H1 (cell line): ENCODE data around the gene RBM17. TPM values are rescaled to one million over a fixed set of nuclear protein-coding genes. Genes with fewer than 3 reads are reported as not detected.

ENCODE experiments used
- CTCF ChIA-PET: fragments of 300-600 bp; sonication (Branson Sonifier 250); formaldehyde crosslinking; loops from one replicate; lab custom pipeline; 2021; ENCODE audit not compliant: partially characterized antibody; lab: Charles Lee
- POLR2A ChIA-PET: fragments of 300-600 bp; sonication (Branson Sonifier 250); formaldehyde crosslinking; loops from one replicate; lab custom pipeline; 2021; ENCODE audit warnings: inconsistent platforms; ENCODE audit not compliant: partially characterized antibody; lab: Charles Lee
- DNase-seq, 2 experiments: peaks; one replicate each; pipeline versions ENCODE4 v3.0.0 to v3.0.0-alpha.2; 2010 to 2022; ENCODE audit warnings: low spot score in 2 of 2, low read depth in 1 of 2, mixed read lengths in 1 of 2
- FAIRE-seq: peaks from 2 replicates; lab custom pipeline; 2011; peaks lifted over from hg19 to GRCh38; lab: Jason Lieb, UNC
- H2AFZ ChIP-seq: 2 replicates; pipeline ENCODE4 v1.8.1; 2012; ENCODE audit warnings: low read length, inconsistent platforms
- H2AK5ac ChIP-seq: 2 replicates; pipeline ENCODE4 v1.6.1; 2013; ENCODE audit warnings: low read depth, low read length
- H2BK120ac ChIP-seq: replicated peaks from 2 replicates; pipeline ENCODE3; 2013; ENCODE audit warnings: low read depth, low read length, inconsistent platforms
- H2BK12ac ChIP-seq: 2 replicates; pipeline ENCODE4 v1.6.1; 2013; ENCODE audit warnings: low read depth, low read length
- H2BK15ac ChIP-seq: 2 replicates; pipeline ENCODE4 v1.6.1; 2013; ENCODE audit warnings: low read length
- H2BK20ac ChIP-seq: 2 replicates; pipeline ENCODE4 v1.6.1; 2013; ENCODE audit warnings: low read length
- H2BK5ac ChIP-seq: 2 replicates; pipeline ENCODE4 v1.6.1; 2013; ENCODE audit warnings: low read depth, low read length
- H3K14ac ChIP-seq: 2 replicates; pipeline ENCODE4 v1.6.1; 2013; ENCODE audit warnings: inconsistent platforms; ENCODE audit not compliant: insufficient read length
- H3K18ac ChIP-seq: 2 replicates; pipeline ENCODE4 v1.6.1; 2013; ENCODE audit warnings: low read length; ENCODE audit errors: extremely low read depth
- H3K23ac ChIP-seq: 2 replicates; pipeline ENCODE4 v1.6.1; 2013; ENCODE audit warnings: inconsistent platforms; ENCODE audit not compliant: insufficient read length
- H3K23me2 ChIP-seq: 2 replicates; pipeline ENCODE4 v1.6.1; 2013; ENCODE audit warnings: low read depth, low read length
- H3K27ac ChIP-seq: 2 replicates; pipeline ENCODE4 v1.6.1; 2011; ENCODE audit warnings: low read depth, low read length, inconsistent platforms
- H3K27me3 ChIP-seq, 4 experiments: replicated peaks in 1 of 4; 1 replicate in 1 of 4; 2 replicates in 3 of 4; pipeline versions ENCODE4 v1.6.1 to v1.8.1; 2011 to 2013; ENCODE audit warnings: low read length in 3 of 4, mild to moderate bottlenecking in 3 of 4, inconsistent platforms in 2 of 4, mixed read lengths in 2 of 4, moderate library complexity in 1 of 4; ENCODE audit not compliant: control insufficient read depth in 3 of 4, insufficient read depth in 3 of 4; ENCODE audit errors: extremely low read depth in 1 of 4
- H3K36me3 ChIP-seq, 4 experiments: 2 replicates each; pipeline versions ENCODE4 v1.6.1 to v1.8.1; 2011 to 2013; ENCODE audit warnings: mild to moderate bottlenecking in 4 of 4, low read length in 3 of 4, moderate library complexity in 2 of 4, control low read depth in 1 of 4, inconsistent platforms in 1 of 4; ENCODE audit not compliant: insufficient read depth in 4 of 4, control insufficient read depth in 2 of 4
- H3K4ac ChIP-seq: replicated peaks from 2 replicates; pipeline ENCODE3; 2013; ENCODE audit warnings: low read length, low read depth, mixed read lengths, inconsistent platforms; ENCODE audit not compliant: insufficient read length
- H3K4me1 ChIP-seq, 4 experiments: replicated peaks in 1 of 4; 1 replicate in 1 of 4; 2 replicates in 3 of 4; pipeline versions ENCODE4 v1.6.1 to v1.8.1; 2011 to 2013; ENCODE audit warnings: low read length in 3 of 4, inconsistent platforms in 2 of 4, mixed read lengths in 1 of 4; ENCODE audit not compliant: insufficient read depth in 4 of 4, control insufficient read depth in 3 of 4
- H3K4me2 ChIP-seq, 2 experiments: 2 replicates each; pipeline versions ENCODE4 v1.6.1 to v1.8.1; 2011 to 2013; ENCODE audit warnings: low read depth in 2 of 2, low read length in 2 of 2, control low read depth in 1 of 2, inconsistent platforms in 1 of 2, mild to moderate bottlenecking in 1 of 2; ENCODE audit not compliant: insufficient read depth in 1 of 2
- H3K4me3 ChIP-seq, 4 experiments: fragments of 200-600, 300-600 bp in 1 of 4; sonication (generic), shearing (Covaris generic), sonication (Bioruptor Twin) in 1 of 4; 2 replicates each; pipeline versions ENCODE4 v1.5.1 to v1.8.1; 2011 to 2016; ENCODE audit warnings: low read length in 4 of 4, low read depth in 3 of 4, control low read depth in 2 of 4, inconsistent platforms in 2 of 4, mild to moderate bottlenecking in 2 of 4, mixed read lengths in 1 of 4, moderate library complexity in 1 of 4; ENCODE audit not compliant: insufficient read depth in 2 of 4; ENCODE audit errors: extremely low read depth in 1 of 4
- H3K56ac ChIP-seq: replicated peaks from 2 replicates; pipeline ENCODE3; 2013; ENCODE audit warnings: low read depth, mild to moderate bottlenecking, mixed read lengths, low read length, inconsistent platforms; ENCODE audit not compliant: insufficient read length
- H3K79me1 ChIP-seq: 2 replicates; pipeline ENCODE4 v1.6.1; 2013; ENCODE audit warnings: low read depth, low read length, control low read depth
- H3K79me2 ChIP-seq, 2 experiments: 2 replicates each; pipeline versions ENCODE4 v1.6.1 to v1.8.1; 2012 to 2013; ENCODE audit warnings: low read length in 2 of 2, mild to moderate bottlenecking in 2 of 2, inconsistent platforms in 1 of 2; ENCODE audit not compliant: insufficient read depth in 2 of 2, control insufficient read depth in 1 of 2
- H3K9ac ChIP-seq, 4 experiments: replicated peaks in 1 of 4; 1 replicate in 1 of 4; 2 replicates in 3 of 4; pipeline versions ENCODE4 v1.6.1 to v1.8.1; 2011 to 2013; ENCODE audit warnings: low read depth in 3 of 4, low read length in 3 of 4, control low read depth in 2 of 4, mild to moderate bottlenecking in 2 of 4, moderate library complexity in 2 of 4, inconsistent platforms in 1 of 4; ENCODE audit errors: extremely low read depth in 1 of 4
- H3K9me3 ChIP-seq, 2 experiments: 2 replicates each; pipeline versions ENCODE4 v1.6.1 to v1.8.1; 2012 to 2013; ENCODE audit warnings: mild to moderate bottlenecking in 2 of 2, moderate library complexity in 2 of 2, control low read depth in 1 of 2, inconsistent platforms in 1 of 2, low read depth in 1 of 2, low read length in 1 of 2, mixed read lengths in 1 of 2; ENCODE audit not compliant: insufficient read depth in 2 of 2
- H4K20me1 ChIP-seq, 2 experiments: replicated peaks in 1 of 2; 2 replicates each; pipeline versions ENCODE3 to v1.8.1; 2011 to 2013; ENCODE audit warnings: inconsistent platforms in 2 of 2, low read length in 2 of 2, mild to moderate bottlenecking in 1 of 2; ENCODE audit not compliant: insufficient read depth in 2 of 2, control insufficient read depth in 1 of 2
- H4K5ac ChIP-seq: 2 replicates; pipeline ENCODE4 v1.6.1; 2013; ENCODE audit warnings: low read length, low read depth, mixed read lengths, inconsistent platforms; ENCODE audit not compliant: insufficient read length
- H4K8ac ChIP-seq: 2 replicates; pipeline ENCODE4 v1.8.0; 2013; ENCODE audit warnings: mild to moderate bottlenecking, moderate library complexity, low read length, inconsistent platforms; ENCODE audit not compliant: insufficient read depth; ENCODE audit errors: extremely low read depth
- H4K91ac ChIP-seq: replicated peaks from 2 replicates; pipeline ENCODE3; 2013; ENCODE audit warnings: low read length, mixed read lengths, inconsistent platforms; ENCODE audit not compliant: insufficient read length
- BRCA1 ChIP-seq: IDR thresholded peaks from 2 replicates; pipeline ENCODE4 v1.6.1; 2012; ENCODE audit warnings: low read depth, low read length, improper control_type of control experiment
- CHD2 ChIP-seq: IDR thresholded peaks from 2 replicates; pipeline ENCODE4 v1.6.1; 2012; ENCODE audit warnings: low read length, improper control_type of control experiment
- FOSL1 ChIP-seq: IDR thresholded peaks from 2 replicates; pipeline ENCODE4 v1.6.1; 2011; ENCODE audit warnings: mild to moderate bottlenecking, low read depth, low read length, moderate library complexity; ENCODE audit not compliant: insufficient read depth
- HDAC6 ChIP-seq: IDR thresholded peaks from one replicate; pipeline ENCODE4 v1.7.1; 2012; ENCODE audit warnings: low read depth, mild to moderate bottlenecking, inconsistent platforms, low read length, moderate library complexity
- KDM1A ChIP-seq: fragments of 200-600, 300-600 bp; sonication (generic); IDR thresholded peaks from 2 replicates; pipeline ENCODE4 v1.7.1; 2016; ENCODE audit warnings: mild to moderate bottlenecking, low read length, borderline replicate concordance
- KDM4A ChIP-seq: IDR thresholded peaks from one replicate; pipeline ENCODE4 v1.7.1; 2012; ENCODE audit warnings: low read depth, mild to moderate bottlenecking, moderate library complexity, low read length, inconsistent platforms; ENCODE audit not compliant: severe bottlenecking
- MAX ChIP-seq: IDR thresholded peaks from 2 replicates; pipeline ENCODE4 v1.6.1; 2012; ENCODE audit warnings: inconsistent platforms
- POLR2AphosphoS5 ChIP-seq: IDR thresholded peaks from 2 replicates; pipeline ENCODE4 v1.6.1; 2011; ENCODE audit warnings: low read depth, low read length
- RAD21 ChIP-seq, 2 experiments: IDR thresholded peaks in 1 of 2; conservative IDR thresholded peaks in 1 of 2; 2 replicates each; pipeline ENCODE4 v1.6.1; 2011; ENCODE audit warnings: low read depth in 2 of 2, low read length in 2 of 2, improper control_type of control experiment in 1 of 2, inconsistent platforms in 1 of 2, mild to moderate bottlenecking in 1 of 2, moderate library complexity in 1 of 2
- SIX5 ChIP-seq: IDR thresholded peaks from 2 replicates; pipeline ENCODE4 v1.6.1; 2011; ENCODE audit warnings: mild to moderate bottlenecking, low read depth, low read length
- TAF7 ChIP-seq: optimal IDR thresholded peaks from 2 replicates; pipeline ENCODE3; 2011; ENCODE audit warnings: low read depth, mild to moderate bottlenecking, inconsistent platforms, low read length, moderate library complexity, borderline replicate concordance
- USF2 ChIP-seq: IDR thresholded peaks from 2 replicates; pipeline ENCODE4 v1.6.1; 2011; ENCODE audit warnings: low read length, improper control_type of control experiment
- YY1 ChIP-seq: IDR thresholded peaks from 2 replicates; pipeline ENCODE4 v1.6.1; 2011; ENCODE audit warnings: low read depth, mild to moderate bottlenecking, low read length
- WGBS, 2 experiments: shearing (Covaris generic) in 1 of 2; methylation state at CpG; one replicate each; pipeline versions ENCODE4 v1.1.6 to v1.1.7; 2013 to 2015; ENCODE audit warnings: low lambda C conversion rate in 2 of 2, mixed read lengths in 2 of 2, inconsistent platforms in 1 of 2, low coverage in 1 of 2, missing lambda C conversion rate in 1 of 2; ENCODE audit not compliant: insufficient replicate concordance in 2 of 2, insufficient coverage in 1 of 2, insufficient read length in 1 of 2; ENCODE audit errors: extremely low coverage in 1 of 2, missing lambda C conversion rate in 1 of 2; 5-methylcytosine and 5-hydroxymethylcytosine counted together
- polyA plus RNA-seq, 7 experiments: library from polyadenylated mRNA; depleted of rRNA in 3 of 7; stranded (reverse) in 5 of 7; unstranded in 2 of 7; fragments of >200 nt in 5 of 7; fragments of 200-250 nt in 2 of 7; gene quantifications; 1 replicate in 5 of 7; 2 replicates in 1 of 7; 4 replicates in 1 of 7; pipeline versions ENCODE4 v1.2.1 to v1.2.3, GENCODE V29; 2011 to 2013; ENCODE audit warnings: missing spikeins in 2 of 7, mixed read lengths in 2 of 7
- total RNA-seq: library from RNA; stranded (reverse); fragmentation: NEBNext Ultra II Directional; extraction: Animal tissue kit (Norgen Biotek cat#: 25700); gene quantifications from 2 replicates; pipeline ENCODE4 v1.2.1, GENCODE V29; 2021

RBM17 gene
- total and polyA plus RNA-seq, 2 of the 8 experiments (the other 6 are each of a cell fraction or from before 2014, with no cell fraction given): 15.7 to 128 TPM

DNA sequence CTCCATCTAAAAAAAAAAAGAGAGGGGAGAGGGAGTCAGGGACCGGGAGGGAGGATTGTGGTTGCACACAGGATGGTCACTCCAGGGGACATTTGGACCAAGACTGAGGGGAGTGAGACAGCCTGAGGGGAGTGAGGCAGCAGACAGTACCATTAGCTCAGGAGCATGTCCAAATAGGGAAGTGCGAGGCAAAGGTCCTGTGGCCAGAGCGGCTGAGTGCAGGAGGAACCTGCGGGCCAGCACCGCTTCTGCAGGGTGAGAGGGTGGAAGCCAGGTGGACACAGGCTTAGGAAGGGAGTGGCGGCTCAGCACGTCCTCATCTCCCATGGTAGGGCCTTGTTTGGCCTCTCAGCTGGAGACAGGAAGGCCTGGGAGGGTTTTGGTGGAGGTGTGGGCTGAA is 65.0 kb downstream of the RBM17 start:
- Histone ChIP-seq H2BK5ac (no peak overlapping the region), H2BK12ac (no peak overlapping the region), H3K79me2 (peaks cover 0 to 10% of the 10 kb centered on the region in 2 experiments; a peak in 1 of 4 replicates), H2AFZ (no peak overlapping the region), H3K27me3 (no peaks in the 10 kb centered on the region), H3K4me1 (peaks cover 0 to 5% (median 4%) of the 10 kb centered on the region in 4 experiments; a peak in 5 of 7 replicates), H3K23ac (no peak overlapping the region), H3K18ac (no peak overlapping the region), H3K9me3 (no peaks in the 10 kb centered on the region), H3K79me1 (no peaks in the 10 kb centered on the region; the same call in 1 of the 2 replicates), H3K23me2 (no peaks in the 10 kb centered on the region; the same call in 1 of the 2 replicates), H3K4ac (no peak overlapping the region), H4K91ac (peak overlapping the region; percentile 30), H3K14ac (no peak overlapping the region), H3K9ac (no peak overlapping the region), H3K27ac (no peak overlapping the region), H4K20me1 (peaks cover 2 to 4% of the 10 kb centered on the region in 2 experiments), H2BK15ac (no peak overlapping the region), H4K8ac (no peak overlapping the region), H3K4me3 (no peak overlapping the region), H2AK5ac (no peak overlapping the region), H3K36me3 (no peaks in the 10 kb centered on the region), H2BK20ac (no peak overlapping the region), H4K5ac (no peak overlapping the region), H3K4me2 (no peak overlapping the region), H3K56ac (no peak overlapping the region), H2BK120ac (no peak overlapping the region)
- FAIRE-seq (no peak), DNase-seq (no peak)
- 83% methylated on average over 7 of the region's 7 CpGs; no CpG with 5 or more reads in 1 of the 2 experiments for WGBS, 2 experiments
- ChIA-PET POLR2A (interaction anchor here (2.1 to 5.7 kb wide), 2 partner anchors 13 to 49 kb away, joined by 10 to 24 read pairs; partner anchors contain the start of gene PFKFB3), CTCF (interaction anchor here (0.6 to 7.4 kb wide), 11 partner anchors 8 to 251 kb away, joined by 3 to 51 read pairs (median 4); partner anchors contain the start of gene PFKFB3)
- TF ChIP-seq KDM1A (no peak), HDAC6 (no peak), YY1 (no peak), MAX (no peak), KDM4A (no peak), CHD2 (no peak), TAF7 (no peak), FOSL1 (no peak), BRCA1 (no peak), USF2 (no peak), SIX5 (no peak), RAD21 (IDR thresholded peaks at IDR 0.05 in 1 of 2, conservative IDR thresholded peaks at IDR 0.05 in 1 of 2; ENCODE audit: low read depth in 2 of 2, low read length in 2 of 2) (no peak), POLR2AphosphoS5 (no peak)
